Ectodermal cell (in vitro differentiated cells): ENCODE measurements around the gene ZFHX3.
"Not testable (repeated sequence)": the region's sequence is repeated elsewhere in the genome, so short reads cannot be mapped to it uniquely, and the experiment has no call there.

Experiments used
- H3K27ac ChIP-seq: 2 replicates; pipeline ENCODE4 v1.7.0; 2013; ENCODE audit warnings: mild to moderate bottlenecking, low read depth, low read length; ENCODE audit not compliant: insufficient read depth, poor library complexity, severe bottlenecking
- H3K27me3 ChIP-seq: 2 replicates; pipeline ENCODE4 v1.7.0; 2013; ENCODE audit warnings: mild to moderate bottlenecking, low read length; ENCODE audit not compliant: insufficient read depth, control insufficient read depth, poor library complexity, severe bottlenecking
- H3K36me3 ChIP-seq: one replicate; pipeline ENCODE4 v1.7.0; 2013; ENCODE audit warnings: low read length; ENCODE audit not compliant: control insufficient read depth, insufficient read depth
- H3K4me1 ChIP-seq: one replicate; pipeline ENCODE4 v1.7.0; 2013; ENCODE audit warnings: low read length; ENCODE audit not compliant: control insufficient read depth, insufficient read depth
- H3K4me3 ChIP-seq: 2 replicates; pipeline ENCODE4 v1.7.0; 2013; ENCODE audit warnings: low read depth, low read length, control low read depth; ENCODE audit not compliant: insufficient read depth
- H3K9me3 ChIP-seq: 2 replicates; pipeline ENCODE4 v1.7.0; 2013; ENCODE audit warnings: mild to moderate bottlenecking, low read length, moderate library complexity; ENCODE audit not compliant: control insufficient read depth
- WGBS, 2 experiments: methylation state at CpG; one replicate each; pipeline ENCODE4 v1.1.7; 2013; ENCODE audit warnings: missing lambda C conversion rate in 2 of 2; 5-methylcytosine and 5-hydroxymethylcytosine counted together

Gene ZFHX3

DNA sequence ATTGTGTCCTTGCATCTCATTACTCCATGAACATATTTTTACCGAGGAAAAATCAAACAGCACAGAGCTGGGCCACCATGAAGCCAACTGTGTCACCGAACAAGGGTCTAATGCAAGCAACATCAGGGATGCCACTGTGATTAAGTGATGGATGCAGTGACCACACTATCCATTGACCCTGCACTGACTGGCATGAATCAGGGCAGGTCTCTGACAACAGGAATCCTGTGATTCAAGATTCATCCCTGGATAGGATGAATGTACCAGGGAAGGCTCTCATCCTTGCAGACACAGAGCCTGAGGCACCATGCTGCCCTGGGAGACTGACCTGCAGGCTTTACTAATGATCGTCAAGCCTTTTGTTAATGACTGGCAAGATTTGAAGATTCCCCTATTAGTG, 41.5 kb upstream of the ZFHX3 start:
- Histone ChIP-seq H3K4me3 (no peak overlapping the region), H3K4me1 (no peaks in the 10 kb centered on the region), H3K27me3 (no peaks in the 10 kb centered on the region), H3K36me3 (no peaks in the 10 kb centered on the region), H3K9me3 (no peaks in the 10 kb centered on the region), H3K27ac (no peak overlapping the region)
- WGBS, 2 experiments: 97% methylated on average over 3 of the region's 3 CpGs

DNA sequence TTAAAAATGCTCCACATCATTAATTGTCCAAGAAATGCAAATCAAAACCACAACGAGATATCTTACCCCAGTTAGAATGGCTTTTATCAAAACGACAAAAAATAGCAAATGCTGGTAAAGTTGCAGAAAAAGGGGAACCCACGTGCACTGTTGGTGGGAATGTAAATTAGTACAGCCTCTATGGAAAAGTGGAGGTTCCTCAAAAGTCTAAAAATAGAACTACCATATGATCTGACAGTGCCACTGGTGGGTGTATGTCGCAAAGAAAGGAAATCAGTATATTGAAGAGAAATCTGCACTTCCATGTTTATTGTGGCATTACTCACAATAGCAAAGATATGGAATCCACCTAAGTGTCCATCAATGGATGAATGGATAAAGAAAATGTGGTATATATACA, 38.2 kb upstream of the ZFHX3 start:
- WGBS, 2 experiments: 90 to 97% methylated on average over 4 of the region's 4 CpGs
- Histone ChIP-seq H3K36me3 (no peaks in the 10 kb centered on the region), H3K27me3 (no peaks in the 10 kb centered on the region), H3K4me3 (no peak overlapping the region), H3K9me3 (no peaks in the 10 kb centered on the region), H3K4me1 (no peaks in the 10 kb centered on the region), H3K27ac (no peak overlapping the region)

DNA sequence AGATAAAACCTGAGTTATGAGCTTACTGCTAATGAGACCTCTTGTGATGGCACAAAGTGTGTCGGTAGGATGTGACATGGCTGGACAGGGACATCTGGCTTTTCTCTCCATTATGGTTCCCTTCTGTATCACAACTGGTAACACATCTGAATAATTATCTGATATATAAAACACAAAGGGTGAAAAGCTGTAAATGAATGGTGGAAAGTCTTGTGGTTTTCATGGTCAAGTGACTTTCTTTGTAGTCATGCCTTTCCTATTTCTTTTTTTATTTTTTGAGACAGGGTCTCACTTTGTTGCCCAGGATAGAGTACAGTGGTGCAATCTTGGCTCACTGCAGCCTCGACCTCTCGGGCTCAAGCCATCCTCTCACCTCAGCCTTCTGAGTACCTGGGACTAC, 35.3 kb upstream of the ZFHX3 start:
- H3K4me1 ChIP-seq: no peaks in the 10 kb centered on the region
- H3K27me3 ChIP-seq: no peaks in the 10 kb centered on the region
- H3K9me3 ChIP-seq: no peaks in the 10 kb centered on the region
- 93 to 95% methylated on average over 3 of the region's 3 CpGs for WGBS, 2 experiments
- no peaks in the 10 kb centered on the region for H3K36me3 ChIP-seq
- no peak overlapping the region for H3K4me3 ChIP-seq
- H3K27ac ChIP-seq: no peak overlapping the region

DNA sequence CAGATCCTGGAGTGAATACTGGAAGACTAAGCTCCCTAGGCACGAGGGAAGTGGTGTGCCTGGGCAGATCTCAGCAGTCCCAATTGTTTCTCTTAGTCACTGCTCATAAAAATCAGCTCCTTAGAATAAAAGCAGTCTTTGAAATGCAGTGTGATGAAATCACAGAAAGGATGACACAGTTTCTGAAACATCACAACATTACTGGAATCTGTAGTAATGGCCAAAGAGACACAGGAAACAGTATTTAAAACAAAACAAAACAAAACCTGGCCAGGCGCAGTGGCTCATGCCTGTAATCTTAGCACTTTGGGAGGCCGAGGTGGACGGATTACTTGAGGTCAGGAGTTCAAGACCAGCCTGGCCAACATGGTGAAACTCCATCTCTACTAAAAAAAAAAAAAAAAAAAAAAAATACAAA, 34.7 kb upstream of the ZFHX3 start:
- H3K27ac ChIP-seq: not testable (repeated sequence)

DNA sequence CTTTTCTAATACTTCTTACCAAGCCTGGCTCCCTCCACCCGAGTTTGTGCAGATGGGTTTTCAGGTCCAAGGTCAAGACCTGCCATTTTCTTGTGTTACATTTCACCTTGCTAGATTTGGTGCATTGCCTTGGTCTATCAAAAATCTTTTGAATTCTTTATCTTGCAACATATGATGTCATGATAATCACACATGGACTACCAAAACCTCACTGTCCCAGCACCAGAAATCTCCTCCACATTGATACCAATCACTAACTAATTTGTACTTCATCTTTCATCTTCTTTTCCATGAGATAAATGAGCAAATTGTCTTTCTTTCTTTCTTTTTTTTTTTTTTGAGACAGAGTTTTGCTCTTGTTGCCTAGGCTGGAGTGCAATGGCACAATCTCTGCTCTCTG, 33.0 kb upstream of the ZFHX3 start:
- 77 to 92% methylated on average over 1 of the region's 1 CpG for WGBS, 2 experiments
- Histone ChIP-seq H3K4me1 (no peaks in the 10 kb centered on the region), H3K36me3 (no peaks in the 10 kb centered on the region)

More for the DNA sequence above, 34.7 kb upstream of the ZFHX3 start:
- H3K9me3 ChIP-seq, H3K27me3 ChIP-seq, H3K36me3 ChIP-seq, H3K4me1 ChIP-seq, H3K4me3 ChIP-seq: not testable (repeated sequence)
- 83 to 85% methylated on average over 4 of the region's 4 CpGs for WGBS, 2 experiments

DNA sequence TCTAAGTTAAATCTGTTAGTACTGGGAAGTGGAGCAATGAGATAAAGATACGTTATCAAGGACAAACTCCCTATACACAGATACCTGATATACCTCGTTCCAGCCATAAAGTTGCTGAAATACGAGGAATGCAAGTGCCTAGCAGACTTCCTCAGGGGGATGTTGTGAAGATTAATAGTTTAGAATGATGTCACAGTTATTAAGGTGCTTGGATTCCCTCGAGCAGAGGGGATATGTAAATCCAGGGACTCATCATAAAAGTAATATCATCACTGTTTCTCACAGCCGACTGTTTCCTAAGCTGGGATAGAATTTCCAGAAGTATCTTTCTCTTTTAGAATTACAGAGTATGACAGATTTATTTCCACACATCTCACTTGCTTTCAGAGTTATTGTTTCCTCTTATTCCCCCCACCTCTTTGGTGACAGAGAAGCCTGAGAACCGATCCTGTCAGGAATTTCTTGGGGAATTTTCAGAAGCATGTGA, 28.4 kb upstream of the ZFHX3 start:
- Histone ChIP-seq H3K27me3 (peaks cover 5% of the 10 kb centered on the region), H3K36me3 (no peaks in the 10 kb centered on the region), H3K9me3 (no peaks in the 10 kb centered on the region), H3K4me3 (no peak overlapping the region), H3K27ac (no peak overlapping the region), H3K4me1 (peaks cover 4% of the 10 kb centered on the region)
- 87 to 91% methylated on average over 3 to 6 of the region's 6 CpGs for WGBS, 2 experiments

More for the DNA sequence above, 33.0 kb upstream of the ZFHX3 start:
- Histone ChIP-seq H3K27me3 (no peaks in the 10 kb centered on the region), H3K4me3 (no peak overlapping the region), H3K9me3 (no peaks in the 10 kb centered on the region), H3K27ac (no peak overlapping the region)

DNA sequence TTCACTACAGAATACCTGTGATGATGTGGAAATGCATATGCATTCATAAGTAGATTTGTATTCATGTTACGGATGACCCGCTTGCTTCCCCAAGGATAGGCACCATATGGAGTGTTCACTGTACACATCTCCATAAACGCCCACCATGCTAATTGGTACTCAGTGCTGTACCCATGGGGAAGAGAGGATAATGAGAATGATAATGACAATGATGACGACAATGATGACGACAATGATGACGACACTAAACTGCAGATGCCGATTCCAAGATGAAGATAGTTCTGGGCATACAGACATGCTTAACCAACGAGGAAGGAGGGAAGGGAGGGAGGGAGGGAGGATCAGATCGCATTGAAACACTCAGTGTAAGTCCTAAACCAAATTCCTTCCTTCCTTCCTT, 26.5 kb upstream of the ZFHX3 start:
- 88 to 93% methylated on average over 9 of the region's 9 CpGs for WGBS, 2 experiments
- no peaks in the 10 kb centered on the region for H3K36me3 ChIP-seq
- H3K27me3 ChIP-seq: peaks cover 18% of the 10 kb centered on the region
- H3K4me1 ChIP-seq: peaks cover 7% of the 10 kb centered on the region
- H3K9me3 ChIP-seq: no peaks in the 10 kb centered on the region
- no peak overlapping the region for H3K4me3 ChIP-seq
- no peak overlapping the region for H3K27ac ChIP-seq

DNA sequence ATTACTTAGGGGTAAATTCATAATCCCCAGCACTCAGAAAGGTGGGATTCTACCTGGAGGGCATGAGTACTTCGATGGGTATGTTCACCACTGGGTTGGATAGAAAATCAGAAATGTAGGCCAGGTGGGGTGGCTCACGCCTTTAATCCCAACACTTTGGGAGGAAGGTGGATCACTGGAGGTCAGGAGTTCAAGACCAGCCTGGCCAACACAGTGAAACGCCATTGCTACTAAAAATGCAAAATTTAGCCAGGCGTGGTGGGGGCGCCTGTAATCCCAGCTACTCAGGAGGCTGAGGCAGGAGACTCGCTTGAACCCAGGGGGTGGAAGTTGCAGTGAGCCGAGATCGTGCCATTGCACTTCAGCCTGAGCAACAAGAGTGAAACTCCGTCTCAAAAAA, 24.1 kb upstream of the ZFHX3 start:
- not testable (repeated sequence) for H3K36me3 ChIP-seq
- WGBS, 2 experiments: 91 to 92% methylated on average over 9 of the region's 9 CpGs

DNA sequence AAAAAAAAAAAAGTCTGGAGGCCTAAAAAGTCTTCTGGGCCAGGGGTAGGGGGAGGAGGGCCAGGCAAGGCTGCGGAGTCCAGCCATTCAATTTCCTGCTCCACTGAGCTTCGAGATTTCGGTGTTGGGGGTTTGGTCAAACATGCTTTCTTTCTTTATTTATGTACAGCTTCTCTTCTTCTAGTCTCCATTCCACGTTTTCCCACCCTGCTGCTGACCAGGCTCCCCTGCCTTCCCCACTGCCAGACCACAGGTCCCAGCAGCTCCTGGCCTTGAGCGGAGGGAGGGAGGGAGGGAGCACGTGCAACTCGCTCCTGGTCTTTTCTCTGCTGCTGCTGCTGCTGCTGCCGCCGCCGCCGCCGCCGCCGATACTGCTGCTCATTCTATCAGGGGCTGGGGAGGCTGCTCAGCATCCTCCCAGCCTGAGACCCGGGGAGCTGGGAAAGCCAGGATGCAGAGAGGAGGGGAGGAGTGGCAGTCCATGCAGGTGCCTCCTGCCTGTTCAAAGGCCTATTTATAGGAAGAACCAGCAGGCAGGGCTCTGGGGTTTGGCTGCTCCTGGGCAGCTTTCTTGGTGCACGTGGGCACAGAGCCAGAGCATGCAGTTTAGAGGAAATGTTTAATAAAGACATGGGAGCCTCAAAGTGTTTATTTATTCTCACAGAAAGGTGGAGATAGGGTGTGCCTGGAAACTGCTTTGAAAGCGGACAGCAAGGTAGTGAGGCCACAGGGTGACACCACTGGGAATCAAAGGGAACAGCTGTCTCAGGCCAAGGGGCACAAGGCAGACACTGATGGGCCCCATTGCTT, 23.4 kb upstream of the ZFHX3 start:
- Histone ChIP-seq H3K27me3 (peaks cover 48% of the 10 kb centered on the region), H3K36me3 (no peaks in the 10 kb centered on the region), H3K4me1 (peaks cover 17% of the 10 kb centered on the region), H3K27ac (no peak overlapping the region), H3K4me3 (no peak overlapping the region), H3K9me3 (no peaks in the 10 kb centered on the region)
- 5 to 6% methylated on average over 17 of the region's 17 CpGs for WGBS, 2 experiments

More for the DNA sequence above, 24.1 kb upstream of the ZFHX3 start:
- peaks cover 41% of the 10 kb centered on the region for H3K27me3 ChIP-seq
- H3K4me3 ChIP-seq, H3K4me1 ChIP-seq, H3K9me3 ChIP-seq, H3K27ac ChIP-seq: not testable (repeated sequence)

DNA sequence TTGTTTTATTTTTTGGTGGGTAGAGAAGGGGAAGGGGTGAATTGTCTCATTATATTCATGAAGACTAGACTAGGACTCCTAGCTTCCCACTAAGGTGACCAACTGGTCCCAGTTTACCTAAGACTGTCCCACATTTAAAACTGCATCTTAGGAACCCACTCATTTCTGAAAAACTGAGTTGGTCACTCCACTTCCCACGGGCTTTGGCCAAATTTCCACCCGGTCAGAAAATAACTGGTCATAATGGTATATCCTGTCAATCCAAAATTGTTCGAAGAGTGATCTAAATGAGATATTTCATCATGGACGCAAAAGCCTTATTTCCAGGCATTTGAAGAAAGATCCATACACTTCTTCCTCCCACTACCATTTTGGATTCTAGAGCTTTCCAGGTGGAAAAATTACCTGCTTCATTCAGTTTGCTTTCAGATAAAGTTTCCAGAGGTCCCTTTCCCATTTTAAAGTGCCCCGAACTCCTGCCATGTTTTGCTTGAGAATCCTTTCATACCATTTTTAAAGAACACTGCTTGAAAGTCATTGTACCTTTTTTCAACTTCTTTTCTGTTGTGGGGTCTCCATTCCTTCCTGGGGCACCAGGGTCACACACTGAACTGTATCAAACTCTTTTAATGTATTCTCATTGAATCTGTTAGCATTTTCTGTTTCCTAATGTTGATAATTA, 21.8 kb upstream of the ZFHX3 start:
- 72 to 82% methylated on average over 5 of the region's 5 CpGs for WGBS, 2 experiments
- Histone ChIP-seq H3K27me3 (peaks cover 64% of the 10 kb centered on the region), H3K4me1 (peaks cover 33% of the 10 kb centered on the region), H3K36me3 (no peaks in the 10 kb centered on the region), H3K27ac (no peak overlapping the region), H3K4me3 (no peak overlapping the region), H3K9me3 (no peaks in the 10 kb centered on the region)
